NCI-H748 (cell line): Measurements from ENCODE around the gene RGP1.

Experiments
- DNase-seq: peaks from one replicate; lab custom pipeline; 2025; ENCODE audit not compliant: unreplicated experiment; lab: John Stamatoyannopoulos, UW

RGP1 gene

DNA sequence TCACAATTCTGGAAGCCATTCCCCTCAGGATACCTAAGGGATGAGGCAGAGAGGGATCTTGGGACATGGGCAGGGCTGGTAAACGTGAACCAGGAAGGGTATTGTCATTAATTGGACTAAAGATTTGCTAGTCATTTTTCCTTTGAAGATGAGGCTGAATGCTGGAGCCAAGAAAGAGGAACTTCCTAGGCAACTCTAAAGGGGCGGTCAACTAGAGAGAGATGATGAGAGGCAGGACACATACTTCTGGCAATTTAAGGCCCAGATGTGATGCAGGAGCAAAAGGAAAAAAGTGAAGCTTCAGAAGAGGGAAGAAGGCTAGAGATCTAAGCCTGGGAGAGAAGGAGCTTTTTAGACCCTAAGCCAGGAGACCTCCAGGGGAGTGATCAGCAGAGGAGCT lies 5.6 kb upstream of the RGP1 start:
- DNase-seq, result no peak

DNA sequence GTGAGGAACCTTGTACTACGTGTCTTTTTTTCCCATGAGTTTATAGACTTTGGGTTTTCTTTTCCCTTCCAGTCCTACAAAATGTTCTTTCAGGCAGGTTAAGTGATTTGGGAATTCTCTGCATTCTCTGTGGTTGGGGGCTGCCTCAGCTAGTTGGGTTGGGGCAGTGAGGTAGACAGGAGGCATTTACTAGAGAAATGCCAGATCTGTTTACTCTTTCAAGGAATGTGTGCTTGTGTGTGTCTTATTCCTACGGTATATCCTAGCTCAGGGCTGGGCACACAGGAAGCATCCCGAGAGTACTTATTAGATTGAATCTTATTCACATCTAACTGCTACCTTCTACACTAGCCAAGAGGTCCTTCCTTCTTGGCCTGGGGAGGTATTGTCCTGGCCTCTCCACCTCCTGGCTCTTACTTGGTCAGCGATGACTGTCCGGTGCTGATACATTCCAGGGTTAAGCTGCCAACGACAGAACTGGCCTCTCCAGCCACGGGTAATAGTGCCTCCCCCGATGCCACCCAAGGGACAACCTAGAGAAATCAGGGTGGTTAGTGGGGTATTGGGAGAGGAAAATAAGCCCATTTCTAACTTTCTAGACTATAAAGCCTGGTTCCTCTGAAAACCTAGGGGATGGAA lies 5.1 kb upstream of the RGP1 start:
- DNase-seq, result no peak

DNA sequence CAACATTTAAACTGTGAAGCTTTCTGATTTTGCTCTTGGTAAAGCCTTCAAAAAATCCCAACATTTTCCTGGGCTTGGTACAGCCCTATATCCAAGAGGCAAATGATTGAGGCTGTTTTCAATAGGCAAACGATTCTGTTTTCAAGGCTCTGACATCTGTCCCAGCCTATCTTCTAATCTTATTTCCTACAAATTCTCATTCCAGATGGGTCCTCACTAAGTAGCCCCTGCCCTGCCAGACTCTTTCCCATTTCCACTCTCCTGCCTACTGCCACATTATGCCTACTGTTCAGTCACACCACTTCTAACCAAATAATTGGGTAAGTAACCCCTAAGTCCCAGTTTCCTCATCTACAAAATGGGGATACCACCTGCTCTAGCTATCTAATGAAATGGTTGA lies 3.5 kb upstream of the RGP1 start:
- DNase-seq, result no peak

DNA sequence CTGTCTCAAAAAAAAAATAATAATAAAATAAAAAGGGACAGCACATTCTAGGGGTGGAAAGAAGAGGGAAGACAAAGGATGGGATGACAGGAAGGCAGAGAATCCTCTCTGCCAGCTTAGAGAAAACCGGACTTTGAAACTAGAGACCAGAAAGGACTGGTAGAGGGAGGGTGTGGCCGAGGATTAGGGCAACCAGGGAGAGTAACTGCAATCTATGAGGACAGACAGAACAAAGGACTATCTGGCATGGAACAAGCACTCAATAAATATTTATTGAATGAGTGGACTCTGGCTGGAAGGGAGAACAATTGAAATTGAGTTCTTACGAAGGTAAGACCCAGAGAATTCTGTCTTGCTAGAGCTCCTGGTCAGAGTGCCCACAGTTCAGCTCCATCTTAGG lies 2.5 kb upstream of the RGP1 start:
- peak; percentile 10 for DNase-seq

DNA sequence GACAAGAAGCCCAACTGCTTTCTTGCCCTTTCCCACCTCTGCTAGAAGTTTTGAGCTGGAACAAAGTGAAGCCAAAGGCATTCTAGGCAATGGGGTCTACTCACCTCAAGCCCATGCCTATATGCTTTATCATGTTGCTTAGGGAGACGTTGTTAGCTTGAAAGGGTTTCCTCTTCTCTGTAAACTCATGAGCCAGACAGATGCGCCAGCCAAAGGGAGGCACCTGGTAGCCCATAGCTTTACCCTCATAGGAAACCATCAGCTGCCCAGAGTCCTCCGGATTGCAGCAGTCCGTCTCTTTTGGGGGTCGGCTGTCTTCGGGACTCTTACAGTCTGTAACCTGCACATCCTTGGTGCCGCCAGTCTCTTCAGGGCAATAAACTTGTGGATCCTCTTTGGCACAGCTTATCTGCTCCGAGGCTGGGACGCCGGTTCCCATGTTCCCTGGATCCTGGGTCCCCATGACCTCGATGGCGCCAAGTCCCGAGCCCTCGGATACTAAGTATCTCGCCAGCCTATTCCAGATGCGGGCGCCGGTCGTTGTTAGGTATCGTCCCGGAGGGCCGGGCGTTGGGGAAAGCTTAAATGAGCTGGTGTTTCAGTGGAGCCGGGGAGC lies 737 bp upstream of the RGP1 start:
- peak; percentile 38 for DNase-seq

DNA sequence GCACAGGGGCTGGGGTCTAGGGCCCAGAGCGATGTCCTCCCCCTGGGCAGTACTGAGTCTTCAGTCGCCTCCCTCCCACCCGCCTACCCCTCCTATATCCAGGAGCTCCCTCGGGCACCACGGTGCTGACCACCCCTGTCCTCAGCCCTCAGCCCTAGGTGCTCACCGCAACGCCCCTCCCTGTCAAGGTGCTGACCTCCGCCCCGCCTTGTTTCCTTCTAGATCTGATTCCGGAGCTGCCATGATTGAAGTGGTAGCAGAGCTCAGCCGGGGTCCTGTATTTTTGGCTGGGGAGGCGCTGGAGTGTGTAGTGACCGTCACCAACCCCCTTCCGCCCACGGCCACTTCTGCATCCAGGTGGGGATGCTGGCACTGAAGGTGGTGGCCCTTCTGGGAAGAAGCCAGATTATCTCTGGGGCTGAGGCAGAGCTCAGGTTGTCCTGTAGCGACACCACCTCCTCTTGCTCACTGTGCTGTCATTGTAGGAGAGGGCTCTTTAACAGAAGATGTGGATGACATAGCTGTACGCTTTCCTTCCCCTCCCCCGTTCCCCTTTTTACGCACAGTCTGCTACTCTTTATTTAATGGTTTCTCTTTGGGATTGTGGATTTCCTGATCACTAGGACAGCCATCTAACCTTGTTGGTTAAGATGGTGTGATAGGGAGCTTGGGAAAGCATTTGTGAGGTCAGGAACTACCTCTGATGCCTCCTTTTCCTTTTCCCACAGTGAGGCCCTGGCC lies 598 bp downstream of the RGP1 start:
- DNase-seq, result peak; percentile 33

DNA sequence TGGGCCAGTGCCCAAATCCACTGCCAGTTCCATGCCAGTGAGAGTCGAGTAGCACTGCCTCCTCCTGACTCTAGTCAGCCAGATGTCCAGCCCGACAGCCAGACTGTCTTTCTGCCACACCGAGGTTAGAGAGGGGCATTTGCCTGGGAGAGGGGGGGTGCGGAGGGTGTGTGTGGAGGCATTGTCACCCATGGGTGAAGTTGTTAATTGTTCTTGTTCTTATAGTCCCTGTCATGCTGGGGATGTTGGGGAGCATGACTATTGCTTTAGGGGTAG lies 1.1 kb downstream of the RGP1 start:
- DNase-seq, result no peak

DNA sequence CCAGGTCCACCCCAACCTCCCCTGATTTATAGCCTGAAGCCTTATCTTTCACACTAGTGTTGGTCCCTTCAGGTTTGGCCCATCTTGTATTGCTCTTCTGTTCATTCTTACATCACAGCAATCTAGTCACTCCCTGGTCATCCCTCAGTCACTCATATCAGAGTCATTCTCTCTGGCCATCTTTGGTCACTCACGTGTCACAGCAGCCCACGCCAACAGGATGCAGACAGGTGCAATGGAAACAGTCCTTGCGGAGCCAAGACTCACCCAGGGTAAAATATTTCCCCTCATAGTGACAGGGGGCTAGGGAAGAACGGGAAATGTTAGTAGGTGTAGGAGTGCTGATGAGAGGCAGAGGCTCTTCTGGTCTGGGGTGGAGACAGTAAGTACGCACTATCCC lies 4.4 kb downstream of the RGP1 start:
- DNase-seq, result no peak

DNA sequence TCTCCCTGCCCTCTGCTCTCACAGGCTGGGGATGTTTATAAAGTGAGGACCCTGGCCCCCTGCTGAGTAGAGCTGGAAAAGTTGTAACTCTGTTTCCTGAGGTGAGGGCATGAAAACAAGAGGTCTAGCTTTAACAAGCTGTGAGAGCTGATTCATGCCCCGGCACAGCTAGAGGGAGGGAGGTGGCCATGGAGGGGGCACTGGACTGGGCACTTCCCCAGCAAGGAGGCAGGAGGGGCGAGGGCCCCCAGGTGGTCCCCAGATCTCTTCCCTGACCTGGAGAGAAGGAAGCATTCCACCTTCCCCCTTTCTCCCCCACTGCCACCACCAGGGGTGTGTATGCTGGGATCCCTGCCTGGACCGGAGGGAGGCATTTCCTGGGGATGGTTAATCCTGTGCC lies 5.2 kb downstream of the RGP1 start, which contains the start of gene MSMP:
TSS of gene MSMP (minus strand) at position 13 of the 400 bp plus-strand sequence. CDS start 147 bp downstream, outside the sequence.
- DNase-seq, result no peak

DNA sequence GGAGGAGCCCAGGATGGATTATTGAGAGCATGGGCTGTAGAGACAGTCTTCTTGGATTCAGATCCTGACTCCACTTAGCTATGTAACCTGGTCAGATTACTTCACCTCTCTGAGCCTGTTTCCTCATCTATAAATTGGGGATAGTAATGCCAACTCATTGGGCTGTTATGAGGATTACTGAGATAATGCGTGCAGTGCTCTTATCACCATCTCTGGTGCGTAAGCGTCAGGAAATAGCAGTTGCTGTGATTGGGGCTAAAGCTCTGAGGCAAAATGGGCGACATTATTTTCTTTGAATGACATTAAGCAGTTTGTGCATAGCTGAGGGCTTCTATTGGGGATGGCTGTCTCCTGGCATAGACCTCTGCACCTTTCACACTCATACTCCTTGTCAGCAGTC lies 6.0 kb downstream of the RGP1 start:
- DNase-seq, result no peak

DNA sequence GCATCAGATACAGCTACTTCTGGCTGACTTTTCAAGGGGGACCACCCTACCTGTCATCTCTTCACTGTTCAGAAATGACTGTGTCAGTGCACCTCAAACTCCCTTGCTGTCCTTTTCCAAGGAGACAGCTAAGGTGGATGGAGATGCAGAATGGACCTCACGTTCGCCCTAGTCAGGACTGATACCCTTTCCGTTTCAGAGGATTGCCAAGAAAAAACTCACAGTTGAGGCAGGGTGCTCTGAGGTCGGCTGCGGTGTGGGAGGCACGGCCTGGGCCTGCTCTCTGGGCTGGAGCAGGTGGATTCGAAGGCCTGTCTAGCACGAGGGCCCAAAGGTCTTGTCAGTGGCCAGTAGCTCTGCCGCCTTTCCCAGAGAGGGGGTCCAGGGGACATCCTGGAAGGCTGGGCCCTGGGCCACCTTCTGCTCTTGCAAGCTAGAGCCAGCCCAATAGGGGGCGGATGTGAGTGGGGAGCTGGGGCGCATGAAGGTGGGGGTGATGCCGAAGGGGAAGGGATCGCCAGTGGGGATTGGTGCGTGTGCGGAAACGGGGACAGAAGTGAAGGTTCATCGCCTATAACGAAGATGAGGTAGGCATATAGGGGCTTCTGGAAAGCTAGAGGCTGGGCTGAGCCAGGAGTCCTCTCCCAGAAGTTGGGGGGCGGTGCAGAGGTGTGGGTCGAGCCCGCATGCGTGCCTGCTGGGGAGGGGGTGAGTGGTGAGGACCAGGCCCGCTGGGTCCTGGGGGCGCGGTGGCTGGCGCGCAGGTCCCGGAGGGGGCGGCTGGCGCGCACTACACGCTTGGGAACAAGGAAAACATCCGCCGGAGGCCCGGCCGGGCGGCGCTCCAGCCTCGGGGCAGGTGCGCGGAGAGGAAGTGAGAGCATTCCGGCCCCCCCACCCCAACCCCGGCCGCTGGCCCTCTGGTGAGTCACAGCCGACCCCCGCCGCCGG lies 7.5 kb downstream of the RGP1 start:
- peak; percentile 80 for DNase-seq

DNA sequence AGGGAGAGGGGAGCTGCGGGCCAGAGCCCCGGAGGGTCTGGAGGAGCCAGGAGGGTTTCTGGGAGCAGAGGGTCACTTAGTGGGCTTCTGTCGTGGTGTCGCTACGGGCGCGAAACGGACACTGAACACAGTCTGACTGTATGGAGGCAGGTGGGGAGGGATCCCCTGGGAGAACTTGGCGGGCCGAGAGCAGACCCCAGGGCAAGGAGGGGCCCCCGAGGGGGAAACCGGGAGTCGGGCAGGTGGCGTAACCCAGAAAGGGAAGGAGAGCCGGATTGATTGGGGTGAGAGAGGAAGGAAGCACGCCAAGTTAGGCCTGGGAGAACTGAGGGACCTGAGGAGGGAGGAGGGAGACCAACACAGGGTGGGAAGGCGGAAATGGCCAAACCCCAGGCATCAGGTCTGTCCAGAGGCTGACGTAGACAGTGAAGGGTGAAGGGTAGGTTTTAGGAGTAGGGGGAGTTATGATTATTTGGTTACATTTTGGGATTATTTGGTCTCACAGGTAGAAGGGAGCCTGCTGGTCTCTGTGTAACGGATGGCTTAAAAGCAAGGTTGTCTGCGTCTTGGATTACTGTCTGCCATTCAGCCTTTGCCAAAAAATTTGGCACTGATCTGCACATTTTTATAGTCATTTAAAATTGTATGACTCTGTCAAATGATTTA lies 8.3 kb downstream of the RGP1 start:
- DNase-seq, result peak; percentile 76

DNA sequence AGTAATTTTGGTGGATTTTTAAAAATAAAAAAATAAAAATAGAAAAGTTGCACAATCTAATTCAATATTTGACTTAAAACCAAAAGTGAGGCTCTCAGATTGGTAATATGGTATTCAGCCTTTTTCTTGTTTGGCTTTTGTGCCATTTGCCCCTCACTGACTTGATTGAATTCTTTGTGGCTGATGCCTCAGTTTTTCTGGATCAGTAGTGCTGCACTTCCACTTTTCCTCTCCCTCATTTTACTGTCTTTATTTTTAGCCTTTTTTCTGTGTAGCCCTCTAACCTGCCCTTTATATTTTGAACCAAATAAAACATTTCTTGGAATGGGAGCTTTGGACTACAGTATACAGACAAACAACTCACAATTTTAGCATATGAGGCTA lies 8.8 kb downstream of the RGP1 start:
- no peak for DNase-seq

DNA sequence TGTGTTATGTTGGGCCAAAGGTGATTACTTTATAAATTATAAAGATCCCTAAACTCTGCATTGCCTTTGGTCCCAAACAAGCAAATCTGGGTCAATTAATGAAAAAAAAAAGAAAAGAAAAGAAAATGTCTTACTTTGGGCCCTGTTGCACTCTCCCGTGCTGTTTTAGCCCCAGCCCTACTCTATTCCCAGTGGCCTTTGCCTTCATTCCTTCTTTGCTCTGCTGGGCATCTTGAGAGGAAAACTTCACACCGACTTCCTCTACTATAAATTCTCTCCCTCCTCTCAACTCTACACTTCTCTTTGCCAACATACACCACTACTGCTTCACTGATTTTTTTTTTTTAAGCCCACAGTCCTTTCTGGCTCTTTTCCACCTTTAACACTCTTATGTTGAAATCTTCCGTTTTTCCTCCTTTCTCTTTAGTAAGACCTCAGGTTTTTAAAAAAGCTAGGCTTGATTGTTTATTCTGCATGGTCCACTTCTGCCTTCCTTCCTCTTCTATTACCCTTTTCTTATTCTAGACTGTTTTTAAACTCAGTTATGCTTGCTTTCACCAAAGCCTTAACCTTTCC lies 9.5 kb downstream of the RGP1 start:
- DNase-seq, result no peak

DNA sequence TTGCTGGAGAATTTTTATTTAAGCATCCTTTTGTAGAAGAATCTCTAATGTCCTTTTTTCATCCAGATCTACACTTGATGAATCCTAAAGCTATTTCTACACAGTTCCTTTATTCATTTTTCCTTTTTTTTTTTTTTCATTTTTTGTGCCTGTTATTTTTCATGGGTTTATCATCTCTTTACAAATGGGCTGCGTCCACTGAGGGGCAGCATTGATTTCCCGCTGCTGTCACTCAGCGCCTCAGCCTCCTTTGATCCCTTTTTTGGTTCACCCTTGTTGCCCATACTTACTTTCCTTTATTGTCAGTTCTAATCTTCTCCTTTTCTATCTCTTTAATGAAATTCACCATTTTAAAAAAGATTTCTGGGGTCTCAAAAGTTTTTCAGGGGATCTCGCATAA lies 10.7 kb downstream of the RGP1 start:
- DNase-seq, result no peak

DNA sequence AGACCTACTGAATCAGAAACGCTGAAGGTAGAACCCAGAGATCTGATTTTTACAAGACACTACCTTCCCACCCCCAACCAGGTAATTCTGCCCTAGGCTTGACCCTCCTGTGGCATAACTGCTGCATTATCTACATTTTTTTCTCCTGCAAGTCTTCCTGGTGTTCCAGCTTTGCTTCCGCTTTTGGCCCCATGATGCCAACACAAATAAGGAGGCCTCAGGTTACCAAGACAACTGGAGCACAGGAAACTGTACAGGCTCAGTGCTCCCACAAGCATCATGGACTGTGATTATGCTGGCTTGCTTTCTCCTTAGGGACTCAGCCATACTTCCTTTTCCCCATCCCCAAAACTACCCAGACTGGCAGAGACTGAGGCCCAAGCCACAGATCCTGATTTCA lies 11.6 kb downstream of the RGP1 start:
- DNase-seq, result no peak

DNA sequence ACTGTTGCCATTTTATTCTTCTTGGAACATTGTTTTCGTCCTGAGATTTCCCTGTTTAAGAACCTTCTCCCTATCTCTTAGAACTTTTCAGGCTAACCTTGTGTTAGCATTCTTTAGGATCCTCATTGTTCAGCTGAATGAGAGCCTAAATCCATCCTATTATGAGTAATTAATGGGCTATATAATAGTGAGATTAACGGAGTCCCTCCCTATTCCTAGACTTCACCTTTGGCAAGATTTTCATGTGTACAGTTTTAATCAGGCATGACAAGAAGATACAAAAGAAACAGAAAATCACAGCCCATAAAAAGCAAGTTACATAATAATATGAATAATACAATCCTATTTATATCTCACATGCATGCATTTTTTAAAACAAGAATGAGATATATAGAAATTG lies 14.1 kb downstream of the RGP1 start:
- no peak for DNase-seq

DNA sequence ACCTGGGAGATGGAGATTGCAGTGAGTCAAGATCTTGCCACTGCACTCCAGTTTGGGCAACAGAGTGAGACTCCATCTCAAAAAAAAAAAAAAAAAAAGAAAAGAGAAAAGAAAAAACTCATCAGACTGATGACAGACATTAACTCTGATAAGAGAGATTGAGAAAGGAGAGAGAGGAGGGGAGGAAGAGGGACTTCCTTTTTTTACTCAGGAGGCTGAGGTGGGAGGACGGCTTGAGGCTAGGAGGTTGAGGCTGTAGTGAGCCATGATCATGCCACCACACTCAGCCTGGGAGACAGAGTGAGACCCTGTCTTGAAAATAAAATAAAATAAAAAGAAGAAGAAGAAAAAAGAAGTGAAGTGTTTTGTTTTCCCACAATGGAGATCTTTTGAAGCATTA lies 14.7 kb downstream of the RGP1 start:
- no peak for DNase-seq

DNA sequence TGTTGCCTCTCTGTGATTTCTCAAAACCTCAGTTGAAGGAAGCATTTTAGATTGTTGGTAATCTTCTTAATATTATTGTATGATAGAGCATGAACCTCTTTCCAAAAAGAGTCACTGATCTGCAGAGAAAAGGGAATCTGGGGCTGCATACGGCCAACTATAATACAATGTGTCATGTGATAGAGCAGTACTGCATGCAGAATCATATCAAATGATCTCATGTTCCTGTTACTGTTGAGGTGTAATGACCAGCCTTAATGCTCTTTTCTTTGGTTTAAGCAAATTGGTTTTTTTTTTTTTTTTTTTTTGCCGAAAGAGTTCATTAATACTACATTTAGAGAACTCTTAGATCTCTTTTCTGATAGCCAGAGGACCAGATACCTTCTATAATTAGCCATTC lies 17.9 kb downstream of the RGP1 start:
- no peak for DNase-seq

DNA sequence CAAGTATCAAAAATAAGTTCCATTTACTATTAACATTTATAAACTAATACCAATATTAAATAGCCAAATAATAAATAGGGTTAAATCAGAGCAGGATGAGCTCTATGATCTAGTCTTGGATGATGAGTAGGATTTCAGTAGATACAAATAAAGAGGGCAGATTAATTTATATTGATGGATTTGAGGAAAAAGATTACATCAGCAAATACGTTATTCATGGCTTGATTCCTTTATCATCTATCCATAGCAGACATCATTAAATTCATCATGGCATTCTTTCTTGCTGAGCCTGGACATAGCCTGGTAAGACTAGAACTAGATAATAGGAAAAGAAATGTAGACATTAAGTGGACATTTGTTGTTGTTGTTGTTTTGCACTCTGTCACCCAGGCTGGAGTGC lies 18.4 kb downstream of the RGP1 start:
- DNase-seq, result no peak

DNA sequence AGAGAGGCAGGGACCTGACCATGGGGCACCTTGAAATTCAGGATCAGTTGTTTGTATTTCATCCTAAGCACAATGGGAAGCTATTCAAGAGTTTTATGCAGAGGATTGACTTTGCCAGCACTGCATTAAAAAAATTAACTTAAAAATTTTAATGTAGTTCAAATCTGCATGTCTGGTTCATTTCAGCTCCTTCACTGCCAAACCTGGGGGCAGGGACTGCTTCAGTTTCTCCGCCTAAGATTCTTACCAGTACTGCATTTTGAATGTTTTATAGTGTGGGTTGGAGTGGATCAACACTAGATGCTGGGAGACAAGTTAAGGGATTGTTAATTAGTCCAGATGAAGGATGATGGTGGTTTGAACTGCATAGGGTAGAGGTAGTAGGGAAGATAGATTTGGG lies 20.7 kb downstream of the RGP1 start:
- no peak for DNase-seq
